ENCODE results near the gene ESRRA.

Gene ESRRA

GRCh38 chr11:64356498-64357411 is 51.4 kb downstream of the ESRRA start:
- in situ Hi-C loops (cut with MboI; ENCODE audit: low sequenced_read_pairs, unreplicated experiment) = no loop called here
- peak; percentile 46 for DNase-seq (ENCODE audit: low spot score)
- TF ChIP-seq CTCF (IDR thresholded peaks at IDR 0.05; ENCODE audit: borderline replicate concordance, control extremely low read depth, extremely low read depth, insufficient read depth, missing control alignments) = peak; percentile 37

- in situ Hi-C loops (cut with MboI; ENCODE audit: low sequenced_read_pairs, unreplicated experiment) = no loop called here
- DNase-seq (ENCODE audit: low spot score) = peak; percentile 31
- no peak for TF ChIP-seq CTCF (IDR thresholded peaks at IDR 0.05; ENCODE audit: borderline replicate concordance, control extremely low read depth, extremely low read depth, insufficient read depth, missing control alignments)
Observed at GRCh38 chr11:64357446-64357845, 52.1 kb downstream of the ESRRA start.

GRCh38 chr11:64357904-64358535 is 52.7 kb downstream of the ESRRA start:
- in situ Hi-C loops (cut with MboI; ENCODE audit: low sequenced_read_pairs, unreplicated experiment) = no loop called here
- TF ChIP-seq CTCF (IDR thresholded peaks at IDR 0.05; ENCODE audit: borderline replicate concordance, control extremely low read depth, extremely low read depth, insufficient read depth, missing control alignments) = no peak
- DNase-seq (ENCODE audit: low spot score) = peak; percentile 32

GRCh38 chr11:64358536-64358906 is 53.2 kb downstream of the ESRRA start:
- in situ Hi-C loops (cut with MboI; ENCODE audit: low sequenced_read_pairs, unreplicated experiment) = no loop called here
- peak; percentile 46 for DNase-seq (ENCODE audit: low spot score)
- no peak for TF ChIP-seq CTCF (IDR thresholded peaks at IDR 0.05; ENCODE audit: borderline replicate concordance, control extremely low read depth, extremely low read depth, insufficient read depth, missing control alignments)

- peak; percentile 95 for DNase-seq (ENCODE audit: low spot score)
- in situ Hi-C loops (cut with MboI; ENCODE audit: low sequenced_read_pairs, unreplicated experiment) = no loop called here
- TF ChIP-seq CTCF (IDR thresholded peaks at IDR 0.05; ENCODE audit: borderline replicate concordance, control extremely low read depth, extremely low read depth, insufficient read depth, missing control alignments) = no peak
Observed at GRCh38 chr11:64358907-64359711, 53.8 kb downstream of the ESRRA start, which contains the start of gene RPS6KA4. TSS of gene RPS6KA4 (plus strand) at chr11:64359162. CDS start at chr11:64359236, 74 bp downstream.
